Measurements from ENCODE around the gene SLC15A1. TPM values are rescaled to one million over a fixed set of nuclear protein-coding genes. Genes with fewer than 3 reads are reported as not detected.

SLC15A1 gene
- total RNA-seq, 1 experiment from 2014 or later = not detected

Small RNA genes lying within 50 kb of the gene (small RNA-seq; reads per million reads assigned to genes)
- not detected for gene RN7SL60P

Other genes with a start within 250 kb of the SLC15A1 start
- 107 and 113 TPM in 2 replicates for gene STK24, start 175.6 kb downstream of the SLC15A1 start, total RNA-seq (2014; rRNA removed; shearing (Covaris generic))
- gene DOCK9, start 225.4 kb upstream of the SLC15A1 start, total RNA-seq (2014; rRNA removed; shearing (Covaris generic)) = 44.2 and 51.0 TPM in 2 replicates